ENCODE data around the gene BLOC1S1.

The BLOC1S1 gene

DNA sequence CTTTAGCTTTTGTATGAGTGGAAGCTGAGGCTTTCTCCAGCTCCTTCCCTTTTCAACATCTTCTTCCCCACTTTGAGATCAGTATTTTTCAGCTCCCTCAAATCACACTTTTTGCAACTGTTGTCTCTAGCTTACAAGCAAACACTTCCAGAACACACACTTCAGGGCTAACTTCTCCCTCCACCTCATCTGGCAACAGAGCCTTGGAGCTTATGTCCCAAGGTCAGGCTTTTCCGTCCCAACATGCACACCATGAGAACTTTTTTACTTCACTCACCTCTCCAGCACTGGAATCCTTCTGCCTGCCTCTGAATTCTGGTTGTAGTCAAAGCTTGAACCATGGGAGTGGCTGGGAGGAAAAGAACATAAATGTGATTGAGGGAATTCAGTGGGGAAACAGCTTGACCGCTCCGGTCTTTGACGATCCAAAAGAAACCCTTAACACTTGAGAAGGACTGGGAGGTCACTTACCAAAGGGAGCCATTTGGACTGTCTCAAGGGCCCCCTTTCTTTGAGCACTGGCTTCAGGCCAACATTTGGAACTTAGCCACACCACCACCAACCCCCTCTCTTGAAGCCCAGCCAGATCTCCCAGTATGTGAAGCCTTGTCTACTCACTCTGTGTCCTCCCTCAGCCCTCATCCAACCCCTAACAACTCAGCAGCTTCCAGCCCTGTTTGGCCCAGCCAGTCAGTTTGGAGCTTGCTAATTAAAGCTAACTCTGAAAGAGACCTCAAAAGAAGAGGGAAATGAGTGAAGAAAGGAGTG, 3.9 kb upstream of the BLOC1S1 start:
- DNase-seq (ENCODE audit: low spot score), result no peak

DNA sequence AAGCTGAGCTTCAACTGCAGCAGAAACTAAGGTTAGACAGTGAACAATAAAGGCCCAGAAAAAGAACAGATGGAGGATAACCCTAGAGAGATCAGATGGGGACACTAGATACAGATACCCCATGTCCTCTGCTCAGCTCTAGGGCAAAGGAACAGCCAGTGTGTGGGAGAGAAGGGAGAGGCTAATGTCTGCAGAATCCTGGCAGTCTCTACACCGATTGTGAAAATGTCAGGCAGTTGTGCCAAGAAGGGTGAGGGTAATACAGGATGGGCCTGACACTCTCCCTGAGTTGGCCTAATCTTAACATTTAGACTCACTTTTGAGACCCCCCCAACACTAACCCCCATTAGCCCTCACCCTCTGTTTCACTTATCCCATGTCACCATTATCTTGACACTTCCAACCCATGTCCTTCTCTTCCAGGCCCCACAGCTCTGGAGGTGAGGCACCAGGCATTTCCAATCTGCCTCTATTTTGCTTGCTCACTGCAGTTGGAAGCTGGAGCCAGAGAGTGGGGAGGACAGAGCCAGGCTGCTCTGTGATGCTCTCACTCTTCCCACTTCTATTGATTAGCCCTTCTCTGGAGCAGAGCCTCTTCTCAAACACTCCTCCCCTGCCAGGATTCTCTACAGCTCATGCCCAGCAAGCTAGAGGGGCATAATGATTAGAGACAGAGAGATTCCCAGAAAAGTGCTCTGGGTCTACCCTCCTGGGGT, 3.0 kb upstream of the BLOC1S1 start:
- no peak for DNase-seq (ENCODE audit: low spot score)

GRCh38 chr12:55713721-55714120, 2.1 kb upstream of the BLOC1S1 start:
- no peak for DNase-seq (ENCODE audit: low spot score)

- DNase-seq (ENCODE audit: low spot score), result no peak
These were observed 579 bp upstream of the BLOC1S1 start for GRCh38 chr12:55715169-55715764.

DNA sequence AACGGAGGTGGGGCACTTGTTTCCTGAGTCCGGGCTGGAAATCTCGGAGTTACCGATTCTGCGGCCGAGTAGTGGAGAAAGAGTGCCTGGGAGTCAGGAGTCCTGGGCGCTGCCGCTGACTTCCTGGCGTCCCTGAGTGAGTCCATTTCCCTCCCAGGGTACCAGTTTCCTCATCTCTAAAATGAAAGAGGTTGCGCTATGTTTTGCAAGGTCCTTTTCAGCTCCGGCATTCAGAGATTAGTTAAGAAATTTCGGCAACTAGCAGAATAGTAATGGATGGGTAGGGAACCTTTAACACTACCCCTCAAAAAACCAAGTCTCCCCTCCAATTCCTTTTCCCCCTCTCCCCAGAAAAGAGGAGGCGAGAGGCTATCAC, 724 bp downstream of the BLOC1S1 start:
- no peak for DNase-seq (ENCODE audit: low spot score)

GRCh38 chr12:55717011-55718007, 1.5 kb downstream of the BLOC1S1 start:
- DNase-seq (ENCODE audit: low spot score), result no peak

DNA sequence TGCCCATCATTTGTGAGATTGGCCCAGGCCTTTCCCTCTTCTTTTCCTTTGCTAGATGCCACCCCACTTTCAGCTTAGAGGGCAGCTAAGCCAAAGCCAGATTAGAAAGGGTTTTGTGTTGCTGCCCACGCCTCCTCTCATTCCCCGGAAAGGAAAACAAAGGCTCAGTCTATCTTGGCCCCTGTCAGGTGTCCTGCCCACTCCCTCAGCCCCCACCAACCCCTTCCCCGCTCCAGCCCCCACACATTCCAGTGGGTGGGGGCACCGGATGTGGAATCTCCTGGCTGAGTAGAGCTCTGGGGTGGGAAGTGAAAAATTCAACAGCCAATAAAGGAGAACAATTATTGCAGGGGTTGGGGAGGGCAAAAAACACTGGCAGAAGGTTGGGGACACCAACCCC, 2.2 kb downstream of the BLOC1S1 start:
- no peak for DNase-seq (ENCODE audit: low spot score)

- DNase-seq (ENCODE audit: low spot score), result no peak
These were observed 2.9 kb downstream of the BLOC1S1 start for GRCh38 chr12:55718624-55719275.

GRCh38 chr12:55719371-55719770, 3.5 kb downstream of the BLOC1S1 start:
- DNase-seq (ENCODE audit: low spot score), result no peak

DNA sequence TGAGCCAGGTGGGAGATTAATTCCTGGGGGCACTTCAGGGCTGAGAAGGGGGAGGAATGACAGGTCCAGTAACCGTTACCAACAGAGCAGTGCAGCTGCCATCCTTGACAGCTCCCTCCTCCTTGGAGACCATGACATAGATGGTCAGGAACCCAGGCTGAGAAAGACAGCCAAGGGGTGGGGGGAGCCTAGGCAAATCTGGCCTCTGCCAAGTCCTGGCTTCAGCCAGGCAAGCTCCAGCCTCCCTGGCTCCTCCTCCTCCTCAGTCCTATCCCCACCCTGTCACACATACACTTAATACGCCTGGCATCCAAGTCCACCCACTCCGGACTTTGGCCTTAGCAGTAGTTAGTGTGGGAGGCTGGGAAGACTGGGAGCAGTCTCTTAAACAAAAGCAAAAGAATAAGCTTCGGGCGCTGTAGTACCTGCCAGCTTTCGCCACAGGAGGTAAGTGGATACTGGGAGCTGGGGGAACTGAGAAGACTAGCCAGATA, 4.3 kb downstream of the BLOC1S1 start, which contains the start of gene RDH5:
Gene RDH5, plus strand, starts transcription at position 323 of the 494 bp plus-strand sequence. CDS start 792 bp downstream, outside the sequence.
- no peak for DNase-seq (ENCODE audit: low spot score)

DNA sequence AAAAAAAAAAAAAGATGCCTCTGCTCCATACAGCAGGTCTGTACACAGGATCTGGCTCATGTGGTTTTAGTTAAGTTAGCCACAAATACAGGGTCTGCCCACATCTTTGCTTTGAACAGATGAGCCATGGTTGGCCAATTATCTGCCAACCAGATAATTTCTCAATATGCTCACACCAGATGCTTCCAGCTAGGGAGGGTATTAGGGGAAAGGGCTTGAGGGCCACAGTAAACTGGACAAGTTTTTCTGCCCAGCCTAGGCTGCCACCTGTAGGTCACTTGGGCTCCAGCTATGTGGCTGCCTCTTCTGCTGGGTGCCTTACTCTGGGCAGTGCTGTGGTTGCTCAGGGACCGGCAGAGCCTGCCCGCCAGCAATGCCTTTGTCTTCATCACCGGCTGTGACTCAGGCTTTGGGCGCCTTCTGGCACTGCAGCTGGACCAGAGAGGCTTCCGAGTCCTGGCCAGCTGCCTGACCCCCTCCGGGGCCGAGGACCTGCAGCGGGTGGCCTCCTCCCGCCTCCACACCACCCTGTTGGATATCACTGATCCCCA, 5.1 kb downstream of the BLOC1S1 start:
- DNase-seq (ENCODE audit: low spot score), result peak; percentile 77

DNA sequence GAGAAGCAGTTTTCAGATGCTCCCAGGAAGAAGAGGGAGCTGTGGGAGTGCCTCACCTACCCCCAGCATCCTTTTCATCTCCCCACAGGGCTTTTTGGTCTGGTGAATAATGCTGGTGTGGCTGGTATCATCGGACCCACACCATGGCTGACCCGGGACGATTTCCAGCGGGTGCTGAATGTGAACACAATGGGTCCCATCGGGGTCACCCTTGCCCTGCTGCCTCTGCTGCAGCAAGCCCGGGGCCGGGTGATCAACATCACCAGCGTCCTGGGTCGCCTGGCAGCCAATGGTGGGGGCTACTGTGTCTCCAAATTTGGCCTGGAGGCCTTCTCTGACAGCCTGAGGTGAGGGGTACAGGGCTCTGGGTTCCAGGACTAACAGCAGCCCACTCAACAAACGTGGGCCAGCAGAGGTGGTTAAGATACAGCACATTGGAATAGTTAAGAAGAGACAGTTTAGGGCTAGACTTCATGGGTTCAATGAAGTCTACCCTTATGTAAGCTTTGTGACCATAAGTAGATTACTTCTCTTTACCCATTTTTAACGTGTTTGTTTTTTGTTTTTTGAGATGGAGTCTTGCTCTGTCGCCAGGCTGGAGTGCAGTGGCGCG, 5.9 kb downstream of the BLOC1S1 start:
- no peak for DNase-seq (ENCODE audit: low spot score)

DNA sequence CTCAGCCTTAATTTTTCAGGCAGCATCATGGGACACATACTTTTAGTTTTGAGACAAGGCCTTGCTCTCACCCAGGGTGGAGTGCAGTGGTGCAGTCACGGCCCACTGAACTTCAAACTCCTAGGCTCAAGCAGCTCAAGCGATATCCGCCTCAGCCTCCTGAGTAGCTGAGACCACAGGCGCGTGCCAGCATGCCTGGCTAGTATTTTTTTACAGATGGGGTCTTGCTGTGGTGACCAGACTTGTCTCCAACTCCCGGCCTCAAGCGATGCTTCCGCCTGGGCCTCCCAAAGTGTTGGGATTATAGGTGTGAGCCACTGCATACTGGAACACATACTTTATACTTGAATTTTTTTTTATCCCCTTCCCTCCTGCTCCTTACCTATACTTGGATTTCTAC, 7.1 kb downstream of the BLOC1S1 start:
- DNase-seq (ENCODE audit: low spot score), result no peak

GRCh38 chr12:55723516-55724225, 7.8 kb downstream of the BLOC1S1 start:
- DNase-seq (ENCODE audit: low spot score), result no peak

DNA sequence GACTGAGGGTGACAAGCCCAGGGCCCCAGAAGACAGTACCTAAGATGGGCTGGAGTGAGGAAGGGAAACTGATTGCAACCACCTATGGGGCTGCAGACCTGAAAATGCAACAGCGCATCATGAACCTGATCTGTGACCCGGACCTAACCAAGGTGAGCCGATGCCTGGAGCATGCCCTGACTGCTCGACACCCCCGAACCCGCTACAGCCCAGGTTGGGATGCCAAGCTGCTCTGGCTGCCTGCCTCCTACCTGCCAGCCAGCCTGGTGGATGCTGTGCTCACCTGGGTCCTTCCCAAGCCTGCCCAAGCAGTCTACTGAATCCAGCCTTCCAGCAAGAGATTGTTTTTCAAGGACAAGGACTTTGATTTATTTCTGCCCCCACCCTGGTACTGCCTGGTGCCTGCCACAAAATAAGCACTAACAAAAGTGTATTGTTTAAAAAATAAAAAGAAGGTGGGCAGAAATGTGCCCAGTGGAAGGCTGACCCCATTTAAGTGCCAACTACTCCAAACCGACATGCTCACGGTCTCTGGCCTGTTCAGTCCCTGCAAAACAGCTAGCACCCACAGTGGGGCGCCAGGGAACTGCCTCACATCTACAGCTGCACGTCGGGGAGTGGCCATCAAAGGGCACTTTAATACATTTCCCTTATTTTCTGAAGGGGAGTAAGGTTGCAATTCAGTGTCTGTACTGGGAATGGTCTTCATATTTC, 8.5 kb downstream of the BLOC1S1 start:
- DNase-seq (ENCODE audit: low spot score), result peak; percentile 77

- no peak for DNase-seq (ENCODE audit: low spot score)
These were observed 9.1 kb downstream of the BLOC1S1 start for GRCh38 chr12:55724940-55725309.

- no peak for DNase-seq (ENCODE audit: low spot score)
These were observed 9.7 kb downstream of the BLOC1S1 start for GRCh38 chr12:55725556-55725955.

GRCh38 chr12:55726971-55727370, 11.1 kb downstream of the BLOC1S1 start:
- no peak for DNase-seq (ENCODE audit: low spot score)

DNA sequence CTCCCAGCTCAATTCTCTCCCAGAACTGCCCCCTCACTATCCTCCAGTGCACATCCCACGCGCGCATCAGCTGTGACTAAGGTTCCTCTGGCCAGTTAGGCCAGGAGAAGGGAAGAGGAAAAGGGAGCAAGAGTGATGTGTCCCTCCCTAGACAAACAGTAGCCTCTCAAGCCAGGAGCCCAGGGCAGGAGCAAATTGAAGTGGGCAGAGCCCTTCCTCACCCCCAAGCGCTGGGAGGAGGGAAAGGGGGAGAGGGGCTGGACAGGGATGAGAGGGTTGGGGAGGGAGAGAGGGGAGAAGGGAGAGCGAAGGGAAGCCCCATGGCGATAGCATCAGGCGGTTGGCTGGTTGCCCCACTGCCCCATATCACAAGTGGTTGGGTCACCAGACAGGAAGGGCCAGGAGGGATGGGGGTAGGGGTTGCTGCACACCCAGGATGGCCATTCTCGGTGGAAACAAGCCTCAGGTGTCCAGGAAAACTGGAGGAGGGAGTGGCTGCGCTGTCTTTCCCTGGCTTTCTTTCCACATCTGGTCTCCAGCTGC, 11.9 kb downstream of the BLOC1S1 start:
- DNase-seq (ENCODE audit: low spot score), result no peak
